Activated CD8-positive, alpha-beta memory T cell treated with anti-CD3 and anti-CD28 coated beads for 48 hours (primary cell): Measurements from ENCODE around the gene RAB7A.

ENCODE experiments used
- DNase-seq, 3 experiments: peaks; one replicate each; pipeline ENCODE4 v3.0.0-alpha.2; 2020; ENCODE audit warnings: low read depth in 2 of 3, low spot score in 2 of 3

The RAB7A gene

DNA sequence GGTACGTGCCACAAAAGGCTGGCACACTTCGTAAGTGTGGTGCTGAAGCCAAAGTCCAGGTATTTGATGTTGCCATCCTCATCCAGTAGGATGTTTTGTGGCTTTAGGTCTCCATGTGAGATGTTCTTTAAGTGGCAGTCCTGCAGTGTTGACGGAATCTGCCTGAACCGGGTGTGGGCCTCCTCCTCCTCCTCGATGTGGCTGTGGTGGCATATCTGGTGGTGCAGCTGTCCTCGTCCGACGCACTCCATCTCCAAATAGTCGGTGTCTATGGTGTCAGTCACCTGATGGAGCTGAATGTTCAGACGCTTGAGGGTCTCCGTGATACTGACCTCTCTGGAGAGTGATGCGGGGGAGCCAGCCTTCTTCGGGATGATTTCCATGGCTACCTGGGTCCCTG lies 123.0 kb downstream of the RAB7A start:
- no peak for DNase-seq

DNA sequence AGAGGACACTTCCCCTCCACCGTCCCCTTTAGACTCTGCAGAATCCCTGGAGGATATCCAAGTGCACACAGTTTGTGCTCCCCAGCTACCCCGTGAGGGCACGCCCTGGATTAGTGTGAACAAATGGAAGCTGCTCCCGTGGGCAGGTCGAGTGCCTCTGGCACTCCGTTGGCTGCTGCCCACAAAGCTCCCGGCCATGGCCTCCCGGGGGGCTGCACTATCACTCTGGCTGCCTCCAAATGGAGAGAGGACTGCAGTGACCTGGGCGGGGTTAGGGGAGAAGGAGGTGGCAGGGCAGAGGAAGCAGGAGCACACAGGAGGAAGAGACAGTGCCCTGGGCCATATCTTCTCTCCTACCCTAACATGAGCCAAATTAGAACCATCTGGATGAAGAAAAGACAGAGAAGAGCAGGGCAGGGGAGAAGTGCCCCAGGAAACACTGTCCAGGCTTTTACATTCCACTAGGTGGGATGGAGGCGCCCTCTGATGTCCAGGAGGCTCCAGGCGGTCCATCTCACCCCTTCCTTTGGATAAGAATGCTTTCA lies 124.0 kb downstream of the RAB7A start:
- DNase-seq, result no peak

- no peak for DNase-seq
Observed at GRCh38 chr3:128850544-128850943, 124.6 kb downstream of the RAB7A start.

DNA sequence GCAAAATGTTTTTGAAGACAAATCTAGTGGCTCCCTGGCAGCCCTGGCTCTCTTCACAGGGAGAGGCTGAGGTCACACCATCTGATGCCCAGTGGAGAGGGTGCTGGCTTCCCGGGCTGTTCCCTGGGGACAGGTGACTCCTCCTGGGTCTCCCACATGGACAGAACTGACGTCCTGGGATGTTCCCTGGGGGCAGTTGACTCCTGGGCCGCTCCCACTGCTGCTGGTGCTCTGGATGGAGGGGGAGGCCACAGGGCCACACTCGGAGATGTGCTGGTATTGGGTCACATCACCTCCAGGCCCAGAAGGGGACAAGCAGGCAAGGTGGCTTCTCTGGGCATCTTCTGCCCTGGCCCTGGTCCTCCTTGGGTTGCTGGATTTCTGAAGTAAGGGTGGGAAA lies 125.6 kb downstream of the RAB7A start:
- DNase-seq, result no peak

GRCh38 chr3:128853826-128854225 lies 127.8 kb downstream of the RAB7A start:
- DNase-seq, result no peak

DNA sequence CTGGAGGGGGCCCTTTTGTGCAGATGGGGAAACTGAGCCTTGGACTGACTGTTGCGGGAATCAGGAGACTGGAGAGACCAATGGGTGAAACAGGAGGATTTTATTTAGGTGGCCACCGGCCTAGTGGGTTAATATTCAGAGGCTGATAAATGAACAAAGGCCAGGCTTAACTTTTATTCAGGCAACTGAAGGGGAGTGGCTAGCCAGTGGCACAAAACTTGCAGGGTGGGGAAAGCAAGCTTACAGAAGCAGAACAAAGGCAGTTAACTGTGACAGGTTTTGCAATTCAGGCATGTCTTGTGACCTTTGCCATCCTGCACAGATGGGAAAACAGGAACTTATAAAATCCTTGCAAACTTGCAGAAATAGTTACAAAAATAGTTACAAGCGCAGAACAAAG lies 128.5 kb downstream of the RAB7A start:
- no peak for DNase-seq

DNA sequence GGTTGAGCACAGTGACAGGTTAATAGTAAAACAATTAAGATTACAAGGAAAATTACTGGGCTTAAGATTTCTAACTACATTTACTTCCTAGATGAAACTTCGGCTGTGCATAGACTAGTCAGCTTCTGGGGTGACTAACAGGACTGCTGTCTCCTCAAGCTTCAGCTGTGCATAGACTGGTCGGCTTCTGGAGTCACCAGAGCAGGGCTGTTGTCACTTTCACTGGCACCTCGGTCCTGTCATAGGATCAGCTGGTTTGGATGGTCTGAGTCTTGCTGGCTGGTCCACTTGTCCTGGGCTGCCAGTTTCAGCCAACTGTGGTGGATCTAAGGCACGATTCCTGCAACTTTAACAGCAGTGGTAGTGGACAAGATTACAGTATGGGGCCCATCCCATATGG lies 129.6 kb downstream of the RAB7A start:
- no peak for DNase-seq

DNA sequence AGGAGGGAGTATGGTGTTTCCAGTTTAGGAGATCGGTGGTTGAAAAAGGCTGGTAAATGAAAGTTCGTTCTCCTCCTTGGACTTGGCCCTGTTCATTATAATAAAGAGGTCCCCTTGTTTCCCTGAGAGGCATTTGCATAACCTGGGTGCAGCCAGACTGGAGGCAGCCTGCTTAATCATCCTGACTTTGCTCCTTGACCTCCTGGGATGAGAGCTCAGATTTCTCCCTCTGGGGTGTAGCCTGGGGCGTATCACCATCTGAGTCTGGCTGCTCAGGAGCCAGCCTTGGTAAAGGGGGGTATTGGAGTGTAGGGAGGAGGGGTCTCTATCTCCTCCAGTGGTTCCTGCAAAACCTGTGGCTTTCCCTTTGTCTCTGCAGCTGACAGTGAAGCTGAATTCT lies 132.2 kb downstream of the RAB7A start:
- DNase-seq, result no peak

- no peak for DNase-seq
Observed at GRCh38 chr3:128859630-128860029, 133.6 kb downstream of the RAB7A start.

GRCh38 chr3:128861491-128861890 lies 135.5 kb downstream of the RAB7A start:
- no peak for DNase-seq

GRCh38 chr3:128863560-128863959 lies 137.6 kb downstream of the RAB7A start:
- DNase-seq, result no peak
